GM08714 (cell line): ENCODE data around the gene DNAL4.

Source experiments
- H3K4me3 ChIP-seq: fragments of 200-500 bp; sonication (Bioruptor generic); 2 replicates; pipeline ENCODE4 v1.5.1; 2014; ENCODE audit warnings: mild to moderate bottlenecking, low read length, inconsistent platforms
- ZNF274 ChIP-seq: IDR thresholded peaks from 2 replicates; pipeline ENCODE4 v1.6.1; 2012; ENCODE audit warnings: mild to moderate bottlenecking, low read depth, low read length

The DNAL4 gene

GRCh38 chr22:38729946-38730345 is 64.0 kb downstream of the DNAL4 start:
- no peak overlapping the region for H3K4me3 ChIP-seq
- no peak for TF ChIP-seq ZNF274

- no peak overlapping the region for H3K4me3 ChIP-seq
- TF ChIP-seq ZNF274, result no peak
Observed at GRCh38 chr22:38728871-38729796, 64.8 kb downstream of the DNAL4 start.
